ENCODE data around the gene SLC5A5.
"Not testable (repeated sequence)": the region's sequence is repeated elsewhere in the genome, so short reads cannot be mapped to it uniquely, and the experiment has no call there.

Gene SLC5A5

GRCh38 chr19:17874758-17875135, 3.0 kb downstream of the SLC5A5 start:
- TF ChIP-seq, protein P1, sequence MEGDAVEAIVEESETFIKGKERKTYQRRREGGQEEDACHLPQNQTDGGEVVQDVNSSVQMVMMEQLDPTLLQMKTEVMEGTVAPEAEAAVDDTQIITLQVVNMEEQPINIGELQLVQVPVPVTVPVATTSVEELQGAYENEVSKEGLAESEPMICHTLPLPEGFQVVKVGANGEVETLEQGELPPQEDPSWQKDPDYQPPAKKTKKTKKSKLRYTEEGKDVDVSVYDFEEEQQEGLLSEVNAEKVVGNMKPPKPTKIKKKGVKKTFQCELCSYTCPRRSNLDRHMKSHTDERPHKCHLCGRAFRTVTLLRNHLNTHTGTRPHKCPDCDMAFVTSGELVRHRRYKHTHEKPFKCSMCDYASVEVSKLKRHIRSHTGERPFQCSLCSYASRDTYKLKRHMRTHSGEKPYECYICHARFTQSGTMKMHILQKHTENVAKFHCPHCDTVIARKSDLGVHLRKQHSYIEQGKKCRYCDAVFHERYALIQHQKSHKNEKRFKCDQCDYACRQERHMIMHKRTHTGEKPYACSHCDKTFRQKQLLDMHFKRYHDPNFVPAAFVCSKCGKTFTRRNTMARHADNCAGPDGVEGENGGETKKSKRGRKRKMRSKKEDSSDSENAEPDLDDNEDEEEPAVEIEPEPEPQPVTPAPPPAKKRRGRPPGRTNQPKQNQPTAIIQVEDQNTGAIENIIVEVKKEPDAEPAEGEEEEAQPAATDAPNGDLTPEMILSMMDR (IDR thresholded peaks at IDR 0.05; ENCODE audit: low read depth, low read length) = no peak
- no peak for DNase-seq (ENCODE audit: extremely low read depth, low read depth)

DNA sequence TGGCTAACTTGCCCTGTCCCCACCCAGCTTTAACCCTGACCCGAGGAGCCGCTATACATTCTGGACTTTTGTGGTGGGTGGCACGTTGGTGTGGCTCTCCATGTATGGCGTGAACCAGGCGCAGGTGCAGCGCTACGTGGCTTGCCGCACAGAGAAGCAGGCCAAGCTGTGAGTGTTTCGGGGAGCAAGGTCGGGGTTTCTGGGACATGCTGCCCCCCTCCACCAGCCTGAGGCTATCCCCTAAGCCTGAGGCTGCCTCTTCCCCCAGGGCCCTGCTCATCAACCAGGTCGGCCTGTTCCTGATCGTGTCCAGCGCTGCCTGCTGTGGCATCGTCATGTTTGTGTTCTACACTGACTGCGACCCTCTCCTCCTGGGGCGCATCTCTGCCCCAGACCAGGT, 6.0 kb downstream of the SLC5A5 start:
- TF ChIP-seq, protein P1 (IDR thresholded peaks at IDR 0.05; ENCODE audit: low read depth, low read length) = no peak
- DNase-seq (ENCODE audit: extremely low read depth, low read depth) = no peak

- TF ChIP-seq, protein P1 (IDR thresholded peaks at IDR 0.05; ENCODE audit: low read depth, low read length) = no peak
- DNase-seq (ENCODE audit: extremely low read depth, low read depth) = no peak
Measured at GRCh38 chr19:17879466-17879865, 7.7 kb downstream of the SLC5A5 start.

DNA sequence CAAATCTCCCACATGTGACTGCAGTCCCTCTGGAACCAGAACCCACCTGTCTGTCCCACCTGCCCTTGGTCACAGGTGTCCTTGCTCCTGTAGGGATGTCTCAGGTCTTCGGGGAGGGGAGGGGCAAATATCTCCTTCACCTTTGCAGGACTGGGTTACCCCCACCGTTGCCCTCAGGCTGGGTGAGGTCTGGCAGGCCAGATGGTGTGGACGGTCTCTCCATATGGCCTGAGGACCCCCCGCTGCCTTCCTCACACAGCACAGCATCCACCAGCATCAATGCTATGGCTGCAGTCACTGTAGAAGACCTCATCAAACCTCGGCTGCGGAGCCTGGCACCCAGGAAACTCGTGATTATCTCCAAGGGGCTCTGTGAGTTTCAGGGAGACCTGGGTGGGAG, 10.0 kb downstream of the SLC5A5 start:
- TF ChIP-seq, protein P1 (IDR thresholded peaks at IDR 0.05; ENCODE audit: low read depth, low read length) = no peak
- no peak for DNase-seq (ENCODE audit: extremely low read depth, low read depth)

GRCh38 chr19:17883627-17884410, 12.1 kb downstream of the SLC5A5 start:
- TF ChIP-seq, protein P1 (IDR thresholded peaks at IDR 0.05; ENCODE audit: low read depth, low read length) = no peak
- no peak for DNase-seq (ENCODE audit: extremely low read depth, low read depth)

- DNase-seq (ENCODE audit: extremely low read depth, low read depth) = no peak
- TF ChIP-seq, protein P1 (IDR thresholded peaks at IDR 0.05; ENCODE audit: low read depth, low read length) = no peak
Measured at GRCh38 chr19:17886515-17886914, 14.8 kb downstream of the SLC5A5 start.

- not testable (repeated sequence) for DNase-seq (ENCODE audit: extremely low read depth, low read depth)
Measured at GRCh38 chr19:17887221-17887620, 15.5 kb downstream of the SLC5A5 start.

GRCh38 chr19:17888260-17888659, 16.5 kb downstream of the SLC5A5 start:
- no peak for DNase-seq (ENCODE audit: extremely low read depth, low read depth)
- TF ChIP-seq, protein P1 (IDR thresholded peaks at IDR 0.05; ENCODE audit: low read depth, low read length) = no peak

Data from AG09319 (cell line).